Kidney (tissue), 14 donors: ENCODE measurements around the gene BOD1L1. TPM values are rescaled to one million over a fixed set of nuclear protein-coding genes. Genes with fewer than 3 reads are reported as not detected.

Experiments
- DNase-seq, 5 donors: peaks; one replicate each; pipeline ENCODE4 v3.0.0-alpha.2; 2013 to 2020
- FAIRE-seq: peaks from 2 replicates; lab custom pipeline; 2012; peaks lifted over from hg19 to GRCh38; lab: Jason Lieb, UNC
- H3K27ac ChIP-seq, 2 donors: one replicate each; pipeline ENCODE4 v1.7.0; 2013; ENCODE audit warnings: low read depth in 2 of 2, low read length in 2 of 2, inconsistent platforms in 1 of 2
- H3K27me3 ChIP-seq: one replicate; pipeline ENCODE4 v1.7.1; 2013; ENCODE audit warnings: low read length, inconsistent platforms; ENCODE audit not compliant: control insufficient read depth, insufficient read depth
- H3K36me3 ChIP-seq, 3 donors: one replicate each; pipeline versions ENCODE4 v1.7.0 to v1.7.1; 2013; ENCODE audit warnings: low read length in 3 of 3, control low read depth in 1 of 3, inconsistent platforms in 1 of 3; ENCODE audit not compliant: insufficient read depth in 3 of 3, control insufficient read depth in 2 of 3
- H3K4me1 ChIP-seq, 3 donors: one replicate each; pipeline versions ENCODE4 v1.7.0 to v1.7.1; 2013; ENCODE audit warnings: low read length in 3 of 3, inconsistent platforms in 1 of 3, low read depth in 1 of 3; ENCODE audit not compliant: control insufficient read depth in 2 of 3, insufficient read depth in 2 of 3
- H3K4me3 ChIP-seq, 3 donors: one replicate each; pipeline versions ENCODE4 v1.7.0 to v1.8.1; 2013; ENCODE audit warnings: low read length in 3 of 3, control low read depth in 1 of 3, inconsistent platforms in 1 of 3
- H3K9ac ChIP-seq, 3 donors: one replicate each; pipeline versions ENCODE4 v1.7.0 to v1.7.1; 2013; ENCODE audit warnings: low read length in 3 of 3, control low read depth in 1 of 3, inconsistent platforms in 1 of 3
- H3K9me3 ChIP-seq, 3 donors: one replicate each; pipeline versions ENCODE4 v1.7.0 to v1.7.1; 2013; ENCODE audit warnings: low read length in 3 of 3, control low read depth in 1 of 3, inconsistent platforms in 1 of 3; ENCODE audit not compliant: control insufficient read depth in 2 of 3, insufficient read depth in 1 of 3
- CTCF ChIP-seq: IDR thresholded peaks from 3 replicates; pipeline ENCODE4 v1.5.1; 2012; ENCODE audit warnings: mild to moderate bottlenecking, moderate library complexity, borderline replicate concordance; ENCODE audit not compliant: insufficient read depth; ENCODE audit errors: extremely low read depth
- intact Hi-C: fragments of 100-400 bp; cut with DNase I; formaldehyde crosslinking; loops from one replicate; pipeline ENCODE4 v1.11.1; 2022
- polyA plus RNA-seq: library from polyadenylated mRNA; stranded (reverse); fragments of 350-450 nt; fragmentation: Illumina TruSeq; extraction: RNeasy Lipid Tissue Mini Kit (QIAGEN cat#74804); gene quantifications from one replicate; pipeline ENCODE4 v1.2.3, GENCODE V29; 2014; ENCODE audit warnings: low read depth, low replicate concordance; ENCODE audit not compliant: insufficient read depth
- total RNA-seq: library from RNA; stranded (reverse); fragmentation: NEBNext Ultra II Directional; extraction: Animal tissue kit (Norgen Biotek cat#: 25700); gene quantifications from one replicate; pipeline ENCODE4 v1.2.1, GENCODE V29; 2021
- donor health status: control.
- donor health status: control.
- donor health status: control.
- donor health status: control.
- donor health status: control.
- donor health status: DM: yes; HTN: yes; CAD: no.
- donor health status: Normal renal cell carcinoma (clear cell type).

The BOD1L1 gene
- total and polyA plus RNA-seq, 2 donors from 2014 or later: 9.0 to 45.6 TPM

GRCh38 chr4:13533670-13534343 is 93.7 kb downstream of the BOD1L1 start:
- TF ChIP-seq CTCF: no peak
- intact Hi-C loops: no loop called here
- H3K4me1 ChIP-seq: peaks cover 0 to 8% (median under 1%) of the 10 kb centered on the region in 3 donors
- FAIRE-seq (no peak), DNase-seq (no peak)
- no peak overlapping the region for H3K4me3 ChIP-seq
- peaks cover 95% of the 10 kb centered on the region for H3K27me3 ChIP-seq
- no peaks in the 10 kb centered on the region for H3K9me3 ChIP-seq
- H3K36me3 ChIP-seq: no peaks in the 10 kb centered on the region
- no peak overlapping the region for H3K27ac ChIP-seq
- no peak overlapping the region for H3K9ac ChIP-seq

GRCh38 chr4:13531625-13531998 is 95.9 kb downstream of the BOD1L1 start:
- no peak for TF ChIP-seq CTCF
- no peak for DNase-seq
- H3K27me3 ChIP-seq: peaks cover 92% of the 10 kb centered on the region
- peaks cover 0 to 6% (median 0%) of the 10 kb centered on the region in 3 donors for H3K4me1 ChIP-seq
- no peaks in the 10 kb centered on the region for H3K9me3 ChIP-seq
- intact Hi-C loops: no loop called here
- FAIRE-seq: no peak
- H3K9ac ChIP-seq: no peak overlapping the region
- H3K36me3 ChIP-seq: no peaks in the 10 kb centered on the region
- H3K4me3 ChIP-seq: no peak overlapping the region
- H3K27ac ChIP-seq: no peak overlapping the region

DNA sequence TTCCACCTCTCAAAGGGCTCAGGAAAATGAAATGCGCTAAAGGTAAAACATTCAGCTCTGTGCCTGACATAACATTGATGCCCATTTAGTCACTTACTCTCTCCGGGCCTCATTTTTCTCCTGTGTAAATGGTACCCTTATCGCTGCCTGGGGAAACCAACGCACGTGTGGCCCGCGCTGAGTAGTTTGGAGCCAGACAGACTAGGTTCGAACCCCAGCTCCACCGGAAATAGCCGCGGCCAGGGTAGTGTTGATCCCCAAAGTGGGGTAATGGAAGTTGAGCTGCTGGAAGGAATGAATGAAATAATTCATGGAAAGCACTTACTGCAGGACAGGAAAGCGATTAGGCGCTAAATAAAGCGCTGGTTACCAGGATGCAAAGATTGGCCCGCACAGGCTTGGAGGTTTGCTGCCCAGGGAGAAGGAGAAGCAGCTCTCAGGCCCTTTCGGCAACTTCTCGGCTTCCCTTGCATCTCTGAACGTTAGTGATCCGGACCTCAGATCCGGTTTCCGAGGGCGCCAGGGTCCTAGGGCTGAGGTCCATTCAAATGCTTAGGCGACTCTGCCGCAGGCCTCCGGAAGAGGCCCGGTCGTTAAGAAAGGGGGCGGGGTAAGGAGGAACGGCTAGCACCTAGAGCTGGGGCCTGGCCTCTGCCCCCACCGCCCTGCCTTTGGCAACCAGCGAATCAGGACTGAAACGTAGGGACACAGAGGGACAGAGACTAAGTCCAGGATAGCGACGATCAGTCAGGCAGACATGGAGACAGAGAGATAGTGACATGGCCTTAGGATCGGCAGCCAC is 96.5 kb downstream of the BOD1L1 start:
- Histone ChIP-seq H3K4me3 (no peak overlapping the region), H3K4me1 (peaks cover 0 to 6% (median 0%) of the 10 kb centered on the region in 3 donors), H3K9ac (no peak overlapping the region), H3K27me3 (peaks cover 91% of the 10 kb centered on the region), H3K9me3 (no peaks in the 10 kb centered on the region), H3K27ac (no peak overlapping the region), H3K36me3 (no peaks in the 10 kb centered on the region)
- intact Hi-C loops: no loop called here
- no peak for TF ChIP-seq CTCF
- FAIRE-seq (no peak), DNase-seq (peak in 3 of 5 donors; percentile 16 to 45 (median 36))
